WTC11 (cell line): ENCODE results near the gene DMD. TPM values are rescaled to one million over a fixed set of nuclear protein-coding genes. Genes with fewer than 3 reads are reported as not detected.

Source experiments
- ATAC-seq: fragments of 200-7000 bp; cut with Tn5 transposase; 2 replicates; pipeline ENCODE4 v1.10.0; 2021; ENCODE audit warnings: mild to moderate bottlenecking, moderate library complexity
- CTCF ChIA-PET: fragments of 300-600 bp; sonication (Branson Sonifier 250); formaldehyde crosslinking; loops from one replicate; lab custom pipeline; 2021; ENCODE audit warnings: antibody characterized with exemption; lab: Charles Lee
- POLR2A ChIA-PET: fragments of 350-600 bp; sonication (Branson Sonifier 250); formaldehyde crosslinking; loops from one replicate; lab custom pipeline; 2021; ENCODE audit warnings: antibody characterized with exemption; lab: Charles Lee
- DNase-seq: peaks from one replicate; pipeline ENCODE4 v3.0.0; 2021; ENCODE audit warnings: low spot score
- H3K27ac Mint-ChIP-seq: 2 replicates; pipeline ENCODE4 v1.8.0; 2021; ENCODE audit warnings: mixed read lengths
- H3K27me3 Mint-ChIP-seq: 2 replicates; pipeline ENCODE4 v1.8.0; 2021; ENCODE audit warnings: low read depth, mild to moderate bottlenecking, moderate library complexity, mixed read lengths
- H3K36me3 Mint-ChIP-seq: 2 replicates; pipeline ENCODE4 v1.8.0; 2021; ENCODE audit warnings: mixed read lengths
- H3K4me1 Mint-ChIP-seq: 2 replicates; pipeline ENCODE4 v1.8.0; 2022; ENCODE audit warnings: mixed read lengths
- H3K4me3 Mint-ChIP-seq: 2 replicates; pipeline ENCODE4 v1.8.0; 2021; ENCODE audit warnings: mild to moderate bottlenecking, moderate library complexity, mixed read lengths
- H3K9me3 Mint-ChIP-seq: 2 replicates; pipeline ENCODE4 v1.8.0; 2021; ENCODE audit warnings: mixed read lengths
- AFF4 ChIP-seq: sonication (generic); formaldehyde crosslinking; IDR thresholded peaks from 2 replicates; pipeline ENCODE4 v1.8.1; 2023; ENCODE audit warnings: mild to moderate bottlenecking, missing genetic modification reagents, borderline replicate concordance
- ATF1 ChIP-seq: sonication (generic); formaldehyde crosslinking; IDR thresholded peaks from 2 replicates; pipeline ENCODE4 v1.8.1; 2023; ENCODE audit warnings: mild to moderate bottlenecking, moderate library complexity, missing genetic modification reagents
- ATF2 ChIP-seq: sonication (generic); formaldehyde crosslinking; IDR thresholded peaks from 2 replicates; pipeline ENCODE4 v1.8.1; 2022; ENCODE audit warnings: low read depth, missing genetic modification reagents, borderline replicate concordance
- ATF3 ChIP-seq: sonication (generic); formaldehyde crosslinking; conservative IDR thresholded peaks from 2 replicates; pipeline ENCODE4 v1.8.1; 2022; ENCODE audit warnings: mild to moderate bottlenecking, missing genetic modification reagents
- ELF4 ChIP-seq: sonication (generic); formaldehyde crosslinking; IDR thresholded peaks from 2 replicates; pipeline ENCODE4 v1.8.1; 2022; ENCODE audit warnings: low read depth, mild to moderate bottlenecking, moderate library complexity, missing genetic modification reagents
- ESRRA ChIP-seq: sonication (generic); formaldehyde crosslinking; IDR thresholded peaks from 2 replicates; pipeline ENCODE4 v1.8.1; 2022; ENCODE audit warnings: mild to moderate bottlenecking, missing genetic modification reagents, borderline replicate concordance
- FOXP4 ChIP-seq: sonication (generic); formaldehyde crosslinking; IDR thresholded peaks from 2 replicates; pipeline ENCODE4 v1.8.0; 2022; ENCODE audit warnings: mild to moderate bottlenecking, missing genetic modification reagents
- GABPB1 ChIP-seq: sonication (generic); formaldehyde crosslinking; IDR thresholded peaks from 2 replicates; pipeline ENCODE4 v1.8.1; 2023; ENCODE audit warnings: mild to moderate bottlenecking, missing genetic modification reagents
- KAT7 ChIP-seq: sonication (generic); formaldehyde crosslinking; IDR thresholded peaks from 2 replicates; pipeline ENCODE4 v1.8.1; 2023; ENCODE audit warnings: missing genetic modification reagents, mild to moderate bottlenecking, borderline replicate concordance
- SOX15 ChIP-seq: fragments of 250-450 bp; sonication (Bioruptor Pico); IDR thresholded peaks from 2 replicates; pipeline ENCODE4 v1.9.0; 2021; ENCODE audit warnings: mild to moderate bottlenecking
- TCF7 ChIP-seq: sonication (generic); formaldehyde crosslinking; IDR thresholded peaks from 2 replicates; pipeline ENCODE4 v1.8.0; 2022; ENCODE audit warnings: mild to moderate bottlenecking, low read depth, missing genetic modification reagents, moderate library complexity
- TEAD1 ChIP-seq: sonication (generic); formaldehyde crosslinking; IDR thresholded peaks from 2 replicates; pipeline ENCODE4 v1.8.0; 2022; ENCODE audit warnings: mild to moderate bottlenecking, missing genetic modification reagents
- ZNF219 ChIP-seq: sonication (generic); formaldehyde crosslinking; IDR thresholded peaks from 2 replicates; pipeline ENCODE4 v1.8.0; 2023; ENCODE audit warnings: missing genetic modification reagents, mild to moderate bottlenecking, borderline replicate concordance
- ZNF423 ChIP-seq: fragments of 250-450 bp; sonication (Bioruptor Pico); IDR thresholded peaks from 2 replicates; pipeline ENCODE4 v2.1.2; 2022; ENCODE audit warnings: mild to moderate bottlenecking, moderate library complexity
- ZNF512 ChIP-seq: sonication (generic); formaldehyde crosslinking; IDR thresholded peaks from 2 replicates; pipeline ENCODE4 v1.8.1; 2022; ENCODE audit warnings: missing genetic modification reagents, borderline replicate concordance
- total RNA-seq: library from RNA; stranded (reverse); gene quantifications from 3 replicates; pipeline ENCODE4 v1.2.3, GENCODE V29; 2021

Gene DMD
- total RNA-seq, 1 experiment from 2014 or later, result 9.1 TPM

- DNase-seq (no peak), ATAC-seq (no peak)
- TF ChIP-seq TEAD1 (CRISPR knock-in tag) (no peak), ZNF219 (CRISPR knock-in tag) (no peak), ATF1 (CRISPR knock-in tag) (no peak), ZNF423 (CRISPR knock-in tag) (no peak), TCF7 (CRISPR knock-in tag) (no peak), AFF4 (CRISPR knock-in tag) (no peak), GABPB1 (CRISPR knock-in tag) (no peak)
- CTCF ChIA-PET, result no interaction called here
- POLR2A ChIA-PET, result no interaction called here
- Mint-ChIP-seq H3K36me3 (no peaks in the 10 kb centered on the region; the same call in 1 of the 2 replicates), H3K4me3 (no peak overlapping the region), H3K4me1 (no peaks in the 10 kb centered on the region), H3K9me3 (peaks cover 13% of the 10 kb centered on the region), H3K27ac (no peak overlapping the region), H3K27me3 (no peaks in the 10 kb centered on the region)
Observed at GRCh38 chrX:31847773-31848172, 1363.6 kb downstream of the DMD start.

- H3K4me1 Mint-ChIP-seq, result no peaks in the 10 kb centered on the region
- no peak for ATAC-seq
- H3K9me3 Mint-ChIP-seq, result peaks cover 6% of the 10 kb centered on the region; the same call in 1 of the 2 replicates
- POLR2A ChIA-PET, result no interaction called here
- no peaks in the 10 kb centered on the region for H3K27me3 Mint-ChIP-seq
- DNase-seq, result no peak
- no peak overlapping the region for H3K4me3 Mint-ChIP-seq
- H3K27ac Mint-ChIP-seq, result no peak overlapping the region
- TF ChIP-seq ESRRA (CRISPR knock-in tag) (no peak), FOXP4 (CRISPR knock-in tag) (no peak), ZNF219 (CRISPR knock-in tag) (no peak), SOX15 (CRISPR knock-in tag) (no peak), ATF2 (CRISPR knock-in tag) (no peak), KAT7 (CRISPR knock-in tag) (no peak), ZNF512 (CRISPR knock-in tag) (no peak), ZNF423 (CRISPR knock-in tag) (no peak), AFF4 (CRISPR knock-in tag) (no peak), ELF4 (no peak), ATF3 (CRISPR knock-in tag) (no peak)
- CTCF ChIA-PET, result no interaction called here
- no peaks in the 10 kb centered on the region; the same call in 1 of the 2 replicates for H3K36me3 Mint-ChIP-seq
Observed at GRCh38 chrX:31845003-31845402, 1366.3 kb downstream of the DMD start.
